ENCODE results near the gene MYRFL.
"Not testable (repeated sequence)": the region's sequence is repeated elsewhere in the genome, so short reads cannot be mapped to it uniquely, and the experiment has no call there.

The MYRFL gene
- total RNA-seq = 0 to 3.4 (median 0) reads per million in 17 experiments

GRCh38 chr12:69824966-69825560 lies at the start of gene MYRFL:
MYRFL (plus strand) TSS chr12:69825227; CDS start chr12:69825518, 291 bp downstream.
- no peak for DNase-seq

DNA sequence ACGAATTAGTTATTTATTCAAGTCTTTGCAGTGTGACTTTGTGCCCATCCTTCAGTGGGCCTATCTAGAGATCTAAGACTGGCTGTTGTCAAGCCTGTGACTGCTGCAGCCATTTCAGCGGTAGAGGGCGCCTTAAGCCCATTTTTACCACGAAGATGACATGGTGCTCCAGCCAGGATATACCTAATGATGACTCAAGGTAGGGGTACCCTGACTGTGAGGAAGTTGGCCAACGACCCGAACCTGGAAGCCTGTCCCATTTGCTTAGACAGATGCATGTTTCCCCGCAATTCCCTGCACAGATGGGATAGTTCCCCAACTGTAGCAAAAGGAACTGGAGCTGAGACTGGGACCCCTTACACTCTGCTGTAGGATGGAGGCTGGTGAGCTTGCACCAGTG lies 45.1 kb upstream of the MYRFL start:
- DNase-seq = peak in 1 of 4 experiments; percentile 3

DNA sequence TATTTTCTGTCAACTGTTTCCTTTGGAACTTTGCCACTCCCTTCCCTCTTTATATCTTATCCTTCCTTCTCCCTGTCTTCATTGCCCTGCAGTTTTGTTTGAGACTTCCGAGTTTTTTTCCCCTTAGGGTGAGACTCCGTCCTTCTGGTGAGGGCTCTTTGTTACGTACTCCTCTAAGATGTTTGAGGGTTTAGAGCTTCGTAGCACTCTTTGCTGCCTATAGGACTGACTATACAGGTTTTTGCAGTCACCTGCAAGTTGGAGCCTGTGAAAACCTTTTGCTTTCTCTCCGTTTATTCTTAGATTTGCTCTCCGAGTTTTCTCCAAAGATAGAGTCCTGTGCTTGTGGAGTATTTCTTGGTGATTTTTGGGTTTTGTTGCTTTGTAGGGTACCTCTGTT lies 41.7 kb upstream of the MYRFL start:
- DNase-seq = no peak

- no peak for DNase-seq
These were observed 35.7 kb upstream of the MYRFL start for GRCh38 chr12:69789351-69789750.

GRCh38 chr12:69792533-69792932 lies 32.5 kb upstream of the MYRFL start:
- no peak for DNase-seq

- DNase-seq = not testable (repeated sequence)
These were observed 17.7 kb upstream of the MYRFL start for GRCh38 chr12:69807101-69807897.

- no peak for DNase-seq
These were observed 14.0 kb upstream of the MYRFL start for GRCh38 chr12:69810870-69811498.

DNA sequence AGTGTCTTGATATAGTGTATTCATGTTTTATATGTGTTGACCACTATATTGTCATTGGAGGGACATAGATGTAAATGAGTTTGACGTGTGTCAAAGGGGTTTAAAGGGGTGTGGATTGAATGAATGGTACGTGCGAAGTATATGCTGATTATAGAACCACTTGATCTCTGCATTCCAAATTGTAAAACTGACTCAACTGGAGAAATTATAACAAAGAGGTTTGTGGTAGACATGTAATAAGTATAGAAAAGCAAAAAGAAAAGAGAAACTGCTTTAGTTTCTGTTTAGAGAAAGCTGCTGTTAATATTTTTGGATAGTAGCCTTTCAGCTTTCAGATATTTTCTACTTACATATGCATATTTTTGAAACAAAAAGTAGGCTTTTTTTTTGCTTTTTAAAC lies 8.9 kb upstream of the MYRFL start:
- no peak for DNase-seq

DNA sequence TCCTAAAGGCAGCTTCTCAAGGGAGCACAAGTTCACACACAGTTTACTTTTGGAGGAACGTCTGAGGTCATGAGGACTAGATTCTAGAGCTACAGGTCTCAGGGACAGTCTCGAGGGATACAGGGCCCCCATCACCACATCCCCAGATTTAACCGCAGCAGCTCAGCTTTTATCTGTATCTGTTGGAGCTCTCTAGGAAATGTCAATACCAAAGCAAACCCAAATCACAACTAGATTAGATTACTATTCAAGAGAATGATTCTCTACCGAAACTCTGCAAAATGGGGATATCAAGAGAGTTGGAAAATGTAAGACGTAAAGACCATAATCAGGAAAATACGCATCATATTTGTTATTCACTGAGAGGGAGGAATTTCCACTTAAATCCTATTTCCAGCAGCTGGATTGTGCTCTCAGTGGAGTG lies 4.0 kb upstream of the MYRFL start:
- DNase-seq = no peak

GRCh38 chr12:69821456-69822159 lies 3.4 kb upstream of the MYRFL start:
- DNase-seq = no peak

- DNase-seq = no peak
These were observed 2.7 kb upstream of the MYRFL start for GRCh38 chr12:69822201-69822860.

- DNase-seq = no peak
These were observed 999 bp upstream of the MYRFL start for GRCh38 chr12:69824028-69824427.

GRCh38 chr12:69828897-69829296 lies 3.9 kb downstream of the MYRFL start:
- DNase-seq = no peak

GRCh38 chr12:69833696-69834095 lies 8.7 kb downstream of the MYRFL start:
- no peak for DNase-seq

- DNase-seq = no peak
These were observed 9.1 kb downstream of the MYRFL start for GRCh38 chr12:69834147-69834546.

GRCh38 chr12:69834576-69834975 lies 9.5 kb downstream of the MYRFL start:
- DNase-seq = no peak

DNA sequence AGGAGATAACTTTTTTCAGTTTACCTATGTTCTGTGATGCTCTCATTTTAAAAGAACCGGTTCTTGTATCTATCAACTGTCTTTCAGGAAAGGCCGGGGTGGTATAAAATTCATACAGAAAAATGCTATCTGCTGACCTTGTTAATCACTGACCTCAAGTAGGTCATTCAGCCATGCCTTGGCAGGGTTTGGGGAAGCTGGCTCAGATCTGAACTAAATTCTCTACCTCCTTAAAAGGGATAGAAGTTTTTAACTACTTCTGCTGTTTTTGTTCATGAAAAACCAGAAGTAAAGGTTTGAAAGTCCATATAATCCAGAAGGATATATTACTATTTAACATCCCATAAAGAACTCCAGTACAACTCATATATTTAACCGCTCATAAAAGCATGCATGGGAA lies 10.1 kb downstream of the MYRFL start:
- peak in 1 of 4 experiments; percentile 72 for DNase-seq

DNA sequence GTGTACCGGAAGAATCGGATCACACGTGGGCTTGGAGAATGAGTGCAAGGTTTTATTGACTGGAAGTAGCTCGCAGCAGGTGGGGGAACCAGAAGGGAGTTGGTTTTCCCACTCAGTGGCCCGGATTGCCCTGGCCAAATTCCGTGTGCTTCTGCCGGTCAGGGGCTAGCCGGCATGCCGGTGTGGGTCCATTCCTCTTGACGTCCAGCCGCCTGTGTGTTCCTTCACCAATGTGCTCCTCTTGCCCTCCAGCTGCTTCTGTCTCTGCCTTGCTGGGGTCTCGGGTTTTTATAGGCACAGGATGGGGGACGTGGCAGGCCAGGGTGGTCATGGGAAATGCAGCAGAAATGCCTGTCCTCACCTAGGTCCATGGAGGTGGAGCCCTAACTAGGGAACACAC lies 11.0 kb downstream of the MYRFL start:
- DNase-seq = no peak

DNA sequence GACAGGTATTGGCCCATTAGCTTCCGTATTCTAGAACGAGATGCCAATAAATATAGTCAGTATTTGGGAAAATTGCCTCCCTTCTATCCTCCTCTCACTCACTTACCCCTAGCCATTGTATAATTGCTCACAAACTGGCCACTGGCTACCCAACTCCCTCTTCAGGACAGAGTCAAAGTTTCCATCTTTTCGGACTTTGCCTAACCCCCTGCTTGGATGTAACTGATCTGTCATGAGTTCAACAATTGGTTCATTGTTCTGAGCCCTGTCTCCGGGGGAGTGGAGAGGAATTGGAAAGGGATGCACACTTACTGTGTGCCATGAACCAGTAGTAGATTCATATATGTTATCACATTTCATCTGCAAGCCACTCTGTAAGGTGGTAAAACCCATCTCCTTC lies 12.2 kb downstream of the MYRFL start:
- no peak for DNase-seq

DNA sequence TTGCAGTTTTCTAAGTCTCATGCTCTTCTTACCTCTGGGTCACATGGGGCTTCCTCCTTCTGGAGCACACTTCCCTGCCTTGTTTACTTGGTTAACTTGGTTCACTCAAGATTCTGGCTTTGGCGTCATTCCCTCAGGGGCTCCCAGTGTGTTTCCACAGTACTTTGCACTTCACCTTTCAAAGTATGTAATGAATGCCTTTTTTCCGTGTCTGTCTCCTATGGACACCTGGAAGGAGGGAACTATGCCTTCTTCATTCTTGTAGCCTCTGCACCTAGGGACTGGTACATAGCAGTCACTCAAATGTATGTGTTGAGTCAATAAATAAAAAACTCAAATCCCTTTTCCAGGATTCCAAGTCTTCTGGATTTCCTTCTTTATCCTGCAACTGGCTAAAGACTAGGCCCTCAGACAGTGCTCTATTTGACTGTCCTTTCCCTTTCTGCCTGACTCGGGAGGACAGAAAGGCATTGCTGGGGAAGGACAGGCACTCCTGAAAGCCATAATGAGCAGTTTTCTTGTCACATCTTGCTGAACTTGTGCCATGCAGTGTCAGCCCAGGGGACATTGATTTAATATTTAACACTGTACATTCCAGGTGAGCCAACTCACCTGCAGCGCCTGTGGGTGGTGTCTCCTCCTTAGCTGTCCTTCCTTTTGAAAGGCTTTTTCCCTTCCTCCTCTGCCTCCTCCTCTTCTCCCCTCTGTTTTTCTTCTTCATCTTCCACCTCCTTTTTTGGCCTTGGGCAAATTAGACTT lies 12.8 kb downstream of the MYRFL start:
- no peak for DNase-seq

- DNase-seq = no peak
These were observed 15.7 kb downstream of the MYRFL start for GRCh38 chr12:69840727-69841126.

DNA sequence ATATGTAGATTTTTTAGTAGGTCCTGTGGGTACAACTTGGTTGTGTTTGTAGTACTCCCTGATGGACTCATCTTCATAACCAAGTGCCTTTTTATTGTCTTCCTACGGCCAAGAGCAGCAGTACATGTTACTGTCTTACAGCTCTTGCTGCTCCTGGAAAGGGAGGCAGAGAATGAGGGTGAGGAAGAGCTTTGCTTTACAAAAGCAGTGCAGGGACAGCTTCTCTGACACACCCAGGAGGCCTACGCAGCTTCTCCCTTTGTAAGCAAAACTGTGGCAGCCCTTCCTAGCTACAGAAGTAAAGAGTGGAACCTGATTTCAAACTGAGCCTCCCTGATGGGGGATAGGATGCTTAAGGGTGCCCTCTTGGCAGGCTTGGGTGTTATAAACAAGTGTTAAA lies 18.6 kb downstream of the MYRFL start:
- DNase-seq = no peak
